Adipocyte (in vitro differentiated cells): Measurements from ENCODE around the gene ARHGDIB.

Experiments used
- DNase-seq: peaks from one replicate; pipeline ENCODE4 v3.0.0-alpha.2; 2015; ENCODE audit warnings: low read depth
- H3K27me3 ChIP-seq: replicated peaks from 2 replicates; pipeline ENCODE4 v1.7.0; 2013; ENCODE audit warnings: mild to moderate bottlenecking, low read length, moderate library complexity; ENCODE audit not compliant: control insufficient read depth, insufficient read depth
- H3K36me3 ChIP-seq: 2 replicates; pipeline ENCODE4 v1.7.0; 2013; ENCODE audit warnings: low read length, mild to moderate bottlenecking, moderate library complexity; ENCODE audit not compliant: control insufficient read depth, insufficient read depth, severe bottlenecking
- H3K4me1 ChIP-seq: 2 replicates; pipeline ENCODE4 v1.7.0; 2013; ENCODE audit warnings: mild to moderate bottlenecking, low read length, moderate library complexity; ENCODE audit not compliant: control insufficient read depth, insufficient read depth
- H3K4me3 ChIP-seq: 2 replicates; pipeline ENCODE4 v1.7.0; 2013; ENCODE audit warnings: mild to moderate bottlenecking, low read length, moderate library complexity
- H3K9ac ChIP-seq: 2 replicates; pipeline ENCODE4 v1.7.0; 2013; ENCODE audit warnings: mild to moderate bottlenecking, low read length, moderate library complexity
- H3K9me3 ChIP-seq: 2 replicates; pipeline ENCODE4 v1.7.0; 2013; ENCODE audit warnings: mild to moderate bottlenecking, low read length, moderate library complexity; ENCODE audit not compliant: control insufficient read depth

Gene ARHGDIB

GRCh38 chr12:14942196-14942931 lies 19.0 kb downstream of the ARHGDIB start:
- no peak overlapping the region for H3K9ac ChIP-seq
- DNase-seq, result no peak
- H3K27me3 ChIP-seq, result no peaks in the 10 kb centered on the region
- H3K9me3 ChIP-seq, result no peaks in the 10 kb centered on the region
- H3K4me1 ChIP-seq, result peaks cover 14% of the 10 kb centered on the region
- no peak overlapping the region for H3K4me3 ChIP-seq
- H3K36me3 ChIP-seq, result no peaks in the 10 kb centered on the region

- Histone ChIP-seq H3K4me1 (peaks cover 9% of the 10 kb centered on the region), H3K9ac (no peak overlapping the region)
Measured at GRCh38 chr12:14941369-14941768, 20.0 kb downstream of the ARHGDIB start.

GRCh38 chr12:14938301-14938700 lies 23.1 kb downstream of the ARHGDIB start, which contains the start of gene ERP27:
Gene ERP27 (minus strand): TSS chr12:14938537. CDS start chr12:14938508, 29 bp downstream.
- Histone ChIP-seq H3K9ac (no peak within 1 kb of the TSS), H3K4me1 (no peaks in the 10 kb centered on the region), H3K9me3 (no peaks in the 10 kb centered on the region), H3K27me3 (no peaks in the 10 kb centered on the region), H3K4me3 (no peak within 1 kb of the TSS), H3K36me3 (no peaks in the 10 kb centered on the region)
- DNase-seq, result no peak

More at GRCh38 chr12:14941369-14941768, 20.0 kb downstream of the ARHGDIB start:
- DNase-seq, result no peak
- Histone ChIP-seq H3K36me3 (no peaks in the 10 kb centered on the region), H3K4me3 (no peak overlapping the region), H3K27me3 (no peaks in the 10 kb centered on the region), H3K9me3 (no peaks in the 10 kb centered on the region)

GRCh38 chr12:14937689-14938088 lies 23.7 kb downstream of the ARHGDIB start:
- Histone ChIP-seq H3K27me3 (no peaks in the 10 kb centered on the region), H3K36me3 (no peaks in the 10 kb centered on the region), H3K9ac (no peak overlapping the region), H3K4me3 (no peak overlapping the region), H3K9me3 (no peaks in the 10 kb centered on the region), H3K4me1 (no peaks in the 10 kb centered on the region)
- DNase-seq, result no peak

GRCh38 chr12:14937014-14937413 lies 24.4 kb downstream of the ARHGDIB start:
- Histone ChIP-seq H3K27me3 (no peaks in the 10 kb centered on the region), H3K4me3 (no peak overlapping the region), H3K9ac (no peak overlapping the region), H3K9me3 (no peaks in the 10 kb centered on the region), H3K36me3 (no peaks in the 10 kb centered on the region), H3K4me1 (peaks cover 4% of the 10 kb centered on the region)
- DNase-seq, result no peak

GRCh38 chr12:14936224-14936861 lies 25.1 kb downstream of the ARHGDIB start:
- Histone ChIP-seq H3K36me3 (no peaks in the 10 kb centered on the region), H3K9ac (no peak overlapping the region), H3K27me3 (no peaks in the 10 kb centered on the region), H3K4me1 (peaks cover 10% of the 10 kb centered on the region), H3K9me3 (no peaks in the 10 kb centered on the region), H3K4me3 (no peak overlapping the region)
- no peak for DNase-seq

GRCh38 chr12:14935031-14935430 lies 26.4 kb downstream of the ARHGDIB start:
- no peaks in the 10 kb centered on the region for H3K9me3 ChIP-seq
- H3K36me3 ChIP-seq, result no peaks in the 10 kb centered on the region
- no peak overlapping the region for H3K9ac ChIP-seq
- DNase-seq, result no peak
- peaks cover 23% of the 10 kb centered on the region for H3K4me1 ChIP-seq
- no peaks in the 10 kb centered on the region for H3K27me3 ChIP-seq
- no peak overlapping the region for H3K4me3 ChIP-seq

GRCh38 chr12:14934511-14934910 lies 26.9 kb downstream of the ARHGDIB start:
- H3K36me3 ChIP-seq, result no peaks in the 10 kb centered on the region
- no peaks in the 10 kb centered on the region for H3K9me3 ChIP-seq
- H3K4me1 ChIP-seq, result peaks cover 27% of the 10 kb centered on the region
- DNase-seq, result no peak
- no peaks in the 10 kb centered on the region for H3K27me3 ChIP-seq
- H3K9ac ChIP-seq, result no peak overlapping the region
- no peak overlapping the region for H3K4me3 ChIP-seq

GRCh38 chr12:14931791-14932560 lies 29.4 kb downstream of the ARHGDIB start:
- Histone ChIP-seq H3K36me3 (no peaks in the 10 kb centered on the region), H3K27me3 (no peaks in the 10 kb centered on the region), H3K4me1 (peaks cover 36% of the 10 kb centered on the region), H3K4me3 (no peak overlapping the region), H3K9ac (no peak overlapping the region), H3K9me3 (no peaks in the 10 kb centered on the region)
- no peak for DNase-seq

GRCh38 chr12:14931359-14931758 lies 30.0 kb downstream of the ARHGDIB start:
- H3K4me1 ChIP-seq, result peaks cover 36% of the 10 kb centered on the region
- DNase-seq, result no peak
- H3K4me3 ChIP-seq, result no peak overlapping the region
- H3K27me3 ChIP-seq, result no peaks in the 10 kb centered on the region
- no peaks in the 10 kb centered on the region for H3K36me3 ChIP-seq
- no peak overlapping the region for H3K9ac ChIP-seq
- H3K9me3 ChIP-seq, result no peaks in the 10 kb centered on the region

GRCh38 chr12:14930299-14930698 lies 31.1 kb downstream of the ARHGDIB start:
- Histone ChIP-seq H3K9ac (peak overlapping the region; percentile 41), H3K4me3 (no peak overlapping the region)

More at GRCh38 chr12:14930299-14930698, 31.1 kb downstream of the ARHGDIB start:
- Histone ChIP-seq H3K36me3 (no peaks in the 10 kb centered on the region), H3K4me1 (peaks cover 36% of the 10 kb centered on the region), H3K27me3 (no peaks in the 10 kb centered on the region), H3K9me3 (no peaks in the 10 kb centered on the region)
- DNase-seq, result peak; percentile 7
